IPS DF 6.9 (cell line): ENCODE data around the gene TP53BP2.
"Not testable (repeated sequence)": the region's sequence is repeated elsewhere in the genome, so short reads cannot be mapped to it uniquely, and the experiment has no call there.

ENCODE experiments used
- DNase-seq: peaks from one replicate; pipeline ENCODE4 v3.0.0-alpha.2; 2013; ENCODE audit warnings: low read depth, low spot score
- H3K27ac ChIP-seq: one replicate; pipeline ENCODE4 v1.5.1; 2013; ENCODE audit warnings: low read length, control low read depth
- H3K27me3 ChIP-seq: 2 replicates; pipeline ENCODE4 v1.6.1; 2013; ENCODE audit warnings: mild to moderate bottlenecking, low read length; ENCODE audit not compliant: control insufficient read depth, insufficient read depth
- H3K36me3 ChIP-seq: 2 replicates; pipeline ENCODE4 v1.6.1; 2013; ENCODE audit warnings: low read length; ENCODE audit not compliant: control insufficient read depth, insufficient read depth
- H3K4me1 ChIP-seq: 2 replicates; pipeline ENCODE4 v1.6.1; 2013; ENCODE audit warnings: low read length; ENCODE audit not compliant: control insufficient read depth, insufficient read depth
- H3K4me3 ChIP-seq: 2 replicates; pipeline ENCODE4 v1.5.1; 2013; ENCODE audit warnings: mild to moderate bottlenecking, low read length
- H3K9me3 ChIP-seq: 2 replicates; pipeline ENCODE4 v1.6.1; 2013; ENCODE audit warnings: low read length, inconsistent platforms; ENCODE audit not compliant: control insufficient read depth, insufficient read depth
- WGBS: extraction: QIAGEN DNeasy Blood & Tissue Kit; methylation state at CpG from one replicate; pipeline ENCODE4 v1.1.7; 2013; ENCODE audit warnings: mixed read lengths, missing lambda C conversion rate; ENCODE audit not compliant: insufficient read length, insufficient coverage; 5-methylcytosine and 5-hydroxymethylcytosine counted together

TP53BP2 gene

GRCh38 chr1:223829678-223830077, 16.1 kb downstream of the TP53BP2 start:
- no peaks in the 10 kb centered on the region for H3K36me3 ChIP-seq
- no peak overlapping the region for H3K27ac ChIP-seq
- WGBS: no CpG with 5 or more reads among the region's 1 CpG
- DNase-seq: no peak
- peaks cover 4% of the 10 kb centered on the region for H3K4me1 ChIP-seq
- H3K27me3 ChIP-seq: no peaks in the 10 kb centered on the region
- H3K9me3 ChIP-seq: no peaks in the 10 kb centered on the region
- H3K4me3 ChIP-seq: no peak overlapping the region

GRCh38 chr1:223828162-223828848, 17.4 kb downstream of the TP53BP2 start:
- Histone ChIP-seq H3K4me1 (peaks cover 4% of the 10 kb centered on the region), H3K27ac (no peak overlapping the region), H3K27me3 (no peaks in the 10 kb centered on the region), H3K9me3 (no peaks in the 10 kb centered on the region), H3K4me3 (no peak overlapping the region), H3K36me3 (no peaks in the 10 kb centered on the region)
- no CpG with 5 or more reads among the region's 6 CpGs for WGBS
- DNase-seq: no peak

GRCh38 chr1:223827193-223827663, 18.5 kb downstream of the TP53BP2 start:
- H3K4me1 ChIP-seq: peaks cover 4% of the 10 kb centered on the region
- DNase-seq: no peak
- WGBS: no CpG with 5 or more reads among the region's 3 CpGs
- no peaks in the 10 kb centered on the region for H3K36me3 ChIP-seq
- H3K27ac ChIP-seq: no peak overlapping the region
- no peak overlapping the region for H3K4me3 ChIP-seq
- no peaks in the 10 kb centered on the region for H3K27me3 ChIP-seq
- no peaks in the 10 kb centered on the region for H3K9me3 ChIP-seq

- Histone ChIP-seq H3K9me3 (no peaks in the 10 kb centered on the region), H3K36me3 (no peaks in the 10 kb centered on the region; the same call in 1 of the 2 replicates), H3K4me3 (no peak overlapping the region), H3K27ac (no peak overlapping the region), H3K27me3 (no peaks in the 10 kb centered on the region), H3K4me1 (peaks cover 5% of the 10 kb centered on the region)
- WGBS: no CpG with 5 or more reads among the region's 11 CpGs
- no peak for DNase-seq
Observed at GRCh38 chr1:223825767-223826748, 19.7 kb downstream of the TP53BP2 start.

GRCh38 chr1:223824712-223825111, 21.0 kb downstream of the TP53BP2 start:
- H3K4me3 ChIP-seq: no peak overlapping the region
- no peak for DNase-seq
- H3K27ac ChIP-seq: no peak overlapping the region
- no peaks in the 10 kb centered on the region for H3K9me3 ChIP-seq
- H3K36me3 ChIP-seq: no peaks in the 10 kb centered on the region; the same call in 1 of the 2 replicates
- WGBS: no CpG with 5 or more reads among the region's 4 CpGs
- no peaks in the 10 kb centered on the region for H3K27me3 ChIP-seq
- H3K4me1 ChIP-seq: peaks cover 6% of the 10 kb centered on the region

GRCh38 chr1:223824287-223824686, 21.5 kb downstream of the TP53BP2 start:
- Histone ChIP-seq H3K27ac (no peak overlapping the region), H3K27me3 (no peaks in the 10 kb centered on the region), H3K9me3 (no peaks in the 10 kb centered on the region), H3K4me1 (peaks cover 6% of the 10 kb centered on the region), H3K4me3 (no peak overlapping the region), H3K36me3 (no peaks in the 10 kb centered on the region; the same call in 1 of the 2 replicates)
- no CpG with 5 or more reads among the region's 9 CpGs for WGBS
- no peak for DNase-seq

GRCh38 chr1:223820971-223821370, 24.8 kb downstream of the TP53BP2 start:
- no peaks in the 10 kb centered on the region; the same call in 1 of the 2 replicates for H3K36me3 ChIP-seq
- peaks cover 3% of the 10 kb centered on the region; the same call in 1 of the 2 replicates for H3K4me1 ChIP-seq
- no peaks in the 10 kb centered on the region for H3K9me3 ChIP-seq
- H3K27ac ChIP-seq: no peak overlapping the region
- no peak overlapping the region for H3K4me3 ChIP-seq
- WGBS: no CpG with 5 or more reads among the region's 11 CpGs
- DNase-seq: no peak
- H3K27me3 ChIP-seq: no peaks in the 10 kb centered on the region

- WGBS: no CpG with 5 or more reads among the region's 2 CpGs
- no peaks in the 10 kb centered on the region for H3K9me3 ChIP-seq
- H3K27ac ChIP-seq: no peak overlapping the region
- no peak for DNase-seq
- no peaks in the 10 kb centered on the region; the same call in 1 of the 2 replicates for H3K36me3 ChIP-seq
- H3K4me3 ChIP-seq: no peak overlapping the region
- H3K4me1 ChIP-seq: 0 out of 2 replicates have a peak, but pooled peaks cover 2% of the 10 kb centered on the region
- no peaks in the 10 kb centered on the region for H3K27me3 ChIP-seq
Observed at GRCh38 chr1:223820515-223820858, 25.3 kb downstream of the TP53BP2 start.

- H3K4me3 ChIP-seq: no peak overlapping the region
- no CpG with 5 or more reads among the region's 4 CpGs for WGBS
- H3K36me3 ChIP-seq: no peaks in the 10 kb centered on the region; the same call in 1 of the 2 replicates
- DNase-seq: no peak
- no peaks in the 10 kb centered on the region for H3K9me3 ChIP-seq
- no peaks in the 10 kb centered on the region for H3K27me3 ChIP-seq
- no peak overlapping the region for H3K27ac ChIP-seq
- 0 out of 2 replicates have a peak, but pooled peaks cover 2% of the 10 kb centered on the region for H3K4me1 ChIP-seq
Observed at GRCh38 chr1:223819730-223820514, 25.8 kb downstream of the TP53BP2 start.

GRCh38 chr1:223817265-223817664, 28.5 kb downstream of the TP53BP2 start:
- H3K27me3 ChIP-seq, H3K36me3 ChIP-seq, H3K27ac ChIP-seq, H3K4me1 ChIP-seq, H3K9me3 ChIP-seq, H3K4me3 ChIP-seq, DNase-seq: not testable (repeated sequence)
